ENCODE data around the gene SPRYD7. TPM values are rescaled to one million over a fixed set of nuclear protein-coding genes. Genes with fewer than 3 reads are reported as not detected.

The SPRYD7 gene
- total and polyA plus RNA-seq, 2 of the 8 experiments (the other 6 are each of a cell fraction or from before 2014, with no cell fraction given): 1.1 to 3.1 TPM

DNA sequence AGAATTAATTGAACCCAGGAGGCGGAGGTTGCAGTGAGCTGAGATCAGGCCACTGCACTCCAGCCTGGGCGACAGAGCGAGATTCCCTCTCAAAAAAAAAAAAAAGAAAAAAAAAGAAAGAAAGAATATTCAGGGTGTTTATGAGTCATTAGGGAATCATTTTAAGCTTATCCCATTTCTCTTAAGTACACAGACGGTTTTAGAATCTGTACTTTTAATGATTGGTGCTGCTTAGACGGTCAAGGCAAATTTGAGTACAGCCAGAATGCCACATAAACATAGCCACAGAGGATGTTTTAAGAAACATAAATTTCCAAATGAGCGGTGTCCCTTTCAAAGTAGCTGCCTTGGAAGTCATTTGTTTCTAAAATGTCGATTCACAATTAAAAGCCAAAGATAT lies 2.6 kb downstream of the SPRYD7 start:
- 87% methylated on average over 4 of the region's 7 CpGs; no CpG with 5 or more reads in 1 of the 2 experiments for WGBS, 2 experiments (ENCODE audit: extremely low coverage in 1 of 2, insufficient coverage in 1 of 2, insufficient read length in 1 of 2, insufficient replicate concordance in 2 of 2, low coverage in 1 of 2, low lambda C conversion rate in 2 of 2, missing lambda C conversion rate in 1 of 2)
- Histone ChIP-seq H2BK12ac (ENCODE audit: low read depth, low read length) (no peak overlapping the region), H4K20me1 (replicated peaks in 1 of 2; ENCODE audit: control insufficient read depth in 1 of 2, insufficient read depth in 2 of 2, low read length in 2 of 2) (no peaks in the 10 kb centered on the region), H4K5ac (ENCODE audit: insufficient read length, low read depth, low read length) (no peak overlapping the region), H3K23me2 (ENCODE audit: low read depth, low read length) (peaks cover 11% of the 10 kb centered on the region; the same call in 1 of the 2 replicates), H3K9ac (replicated peaks in 1 of 4; ENCODE audit: extremely low read depth in 1 of 4, low read depth in 3 of 4, low read length in 3 of 4) (no peak overlapping the region), H3K27ac (ENCODE audit: low read depth, low read length) (no peak overlapping the region), H3K36me3 (ENCODE audit: control insufficient read depth in 2 of 4, insufficient read depth in 4 of 4, low read length in 3 of 4) (no peaks in the 10 kb centered on the region), H2AFZ (ENCODE audit: low read length) (no peak overlapping the region), H2BK15ac (ENCODE audit: low read length) (no peak overlapping the region), H4K8ac (ENCODE audit: extremely low read depth, insufficient read depth, low read length) (no peak overlapping the region), H2BK5ac (ENCODE audit: low read depth, low read length) (no peak overlapping the region), H2BK20ac (ENCODE audit: low read length) (no peak overlapping the region), H3K4me1 (replicated peaks in 1 of 4; ENCODE audit: control insufficient read depth in 3 of 4, insufficient read depth in 4 of 4, low read length in 3 of 4) (no peaks in the 10 kb centered on the region), H3K4ac (replicated peaks; ENCODE audit: insufficient read length, low read depth, low read length) (no peak overlapping the region), H3K14ac (ENCODE audit: insufficient read length) (no peak overlapping the region), H3K27me3 (replicated peaks in 1 of 4; ENCODE audit: control insufficient read depth in 3 of 4, extremely low read depth in 1 of 4, insufficient read depth in 3 of 4, low read length in 3 of 4) (no peaks in the 10 kb centered on the region; a peak in 1 of 7 replicates), H3K79me1 (ENCODE audit: low read depth, low read length) (no peaks in the 10 kb centered on the region), H2AK5ac (ENCODE audit: low read depth, low read length) (no peak overlapping the region), H3K23ac (ENCODE audit: insufficient read length) (no peak overlapping the region), H3K56ac (replicated peaks; ENCODE audit: insufficient read length, low read depth, low read length) (no peak overlapping the region), H2BK120ac (replicated peaks; ENCODE audit: low read depth, low read length) (no peak overlapping the region), H3K79me2 (ENCODE audit: control insufficient read depth in 1 of 2, insufficient read depth in 2 of 2, low read length in 2 of 2) (no peaks in the 10 kb centered on the region), H4K91ac (replicated peaks; ENCODE audit: insufficient read length, low read length) (no peak overlapping the region), H3K18ac (ENCODE audit: extremely low read depth, low read length) (no peak overlapping the region), H3K4me2 (ENCODE audit: insufficient read depth in 1 of 2, low read depth in 2 of 2, low read length in 2 of 2) (no peak overlapping the region), H3K9me3 (ENCODE audit: insufficient read depth in 2 of 2, low read depth in 1 of 2, low read length in 1 of 2) (no peaks in the 10 kb centered on the region), H3K4me3 (ENCODE audit: extremely low read depth in 1 of 4, insufficient read depth in 2 of 4, low read depth in 3 of 4, low read length in 4 of 4) (no peak overlapping the region)
- ChIA-PET CTCF (ENCODE audit: partially characterized antibody) (interaction anchor here (1.4 kb wide), 1 partner anchor 11 kb away, joined by 3 read pairs; no protein-coding TSS in a partner anchor), POLR2A (ENCODE audit: partially characterized antibody) (no interaction called here)
- FAIRE-seq (no peak), DNase-seq (ENCODE audit: low read depth in 1 of 2, low spot score in 2 of 2) (no peak)
- TF ChIP-seq RFX5 (IDR thresholded peaks at IDR 0.05; ENCODE audit: borderline replicate concordance, low read depth, low read length) (no peak), RNF2 (IDR thresholded peaks at IDR 0.05; ENCODE audit: borderline replicate concordance, low read depth, low read length, missing control alignments, poor library complexity, severe bottlenecking) (no peak), SAP30 (IDR thresholded peaks at IDR 0.05; ENCODE audit: insufficient read depth, insufficient replicate concordance, low read length) (no peak), GTF2F1 (IDR thresholded peaks at IDR 0.05; ENCODE audit: borderline replicate concordance, low read depth, low read length) (no peak)

Measured in H1 (cell line).